Thoracic aorta (tissue), 2 donors: Measurements from ENCODE around the gene U2AF2. TPM values are rescaled to one million over a fixed set of nuclear protein-coding genes. Genes with fewer than 3 reads are reported as not detected.

Experiments
- ATAC-seq: fragments of 150-250 bp; one replicate; pipeline ENCODE4 v1.8.0; 2017; ENCODE audit warnings: low read depth; ENCODE audit not compliant: insufficient number of reproducible peaks, low FRiP score
- DNase-seq: peaks from one replicate; pipeline ENCODE4 v3.0.0-alpha.2; 2020; ENCODE audit warnings: low spot score
- H3K27ac ChIP-seq, 2 donors: fragments of 200-600 bp; sonication (generic); 1 replicate in 1 of 2; 2 replicates in 1 of 2; pipeline ENCODE4 v1.5.1; 2016; ENCODE audit warnings: mild to moderate bottlenecking in 2 of 2, moderate library complexity in 2 of 2
- H3K27me3 ChIP-seq: fragments of 200-600 bp; sonication (generic); replicated peaks from 2 replicates; pipeline ENCODE4 v1.6.0; 2016; ENCODE audit warnings: mild to moderate bottlenecking; ENCODE audit not compliant: insufficient read depth
- H3K36me3 ChIP-seq: fragments of 200-600 bp; sonication (generic); one replicate; pipeline ENCODE4 v1.5.1; 2016
- H3K4me1 ChIP-seq, 2 donors: fragments of 200-600 bp; sonication (generic); 1 replicate in 1 of 2; 2 replicates in 1 of 2; pipeline versions ENCODE4 v1.5.1 to v1.6.0; 2016; ENCODE audit warnings: low read depth in 2 of 2, mild to moderate bottlenecking in 1 of 2; ENCODE audit not compliant: control insufficient read depth in 1 of 2
- H3K4me3 ChIP-seq: fragments of 200-600 bp; sonication (generic); 2 replicates; pipeline ENCODE4 v1.5.1; 2016; ENCODE audit warnings: mild to moderate bottlenecking
- H3K9me3 ChIP-seq: fragments of 200-600 bp; sonication (generic); 2 replicates; pipeline ENCODE4 v1.5.1; 2016
- CTCF ChIP-seq: fragments of 200-600 bp; sonication (generic); IDR thresholded peaks from one replicate; pipeline ENCODE4 v1.5.1; 2019; ENCODE audit warnings: antibody characterized with exemption
- total RNA-seq, 2 donors: library from RNA; depleted of rRNA; stranded (reverse); fragments of >200 nt; gene quantifications; one replicate each; pipeline versions ENCODE4 v1.1.0 to v1.2.3, GENCODE V29; 2016

U2AF2 gene
- total RNA-seq, 2 donors from 2014 or later: 77.3 to 106 TPM

- H3K4me3 ChIP-seq: no peak overlapping the region
- H3K27ac ChIP-seq: no peak overlapping the region
- peaks cover 41% of the 10 kb centered on the region for H3K36me3 ChIP-seq
- DNase-seq: no peak
- no peaks in the 10 kb centered on the region for H3K27me3 ChIP-seq
- H3K9me3 ChIP-seq: no peaks in the 10 kb centered on the region
- no peak for TF ChIP-seq CTCF
- peaks cover 16 to 31% of the 10 kb centered on the region in 2 donors for H3K4me1 ChIP-seq
- no peak for ATAC-seq
Observed at GRCh38 chr19:55681131-55682092, 26.6 kb downstream of the U2AF2 start.

GRCh38 chr19:55683449-55684261 lies 28.8 kb downstream of the U2AF2 start:
- no peak for ATAC-seq

GRCh38 chr19:55684946-55685681 lies 30.3 kb downstream of the U2AF2 start:
- ATAC-seq: no peak
- H3K4me3 ChIP-seq: no peak overlapping the region
- TF ChIP-seq CTCF: no peak
- H3K27ac ChIP-seq: no peak overlapping the region
- H3K4me1 ChIP-seq: no peaks in the 10 kb centered on the region
- DNase-seq: no peak
- H3K36me3 ChIP-seq: peaks cover 47% of the 10 kb centered on the region
- no peaks in the 10 kb centered on the region for H3K27me3 ChIP-seq
- no peaks in the 10 kb centered on the region for H3K9me3 ChIP-seq

More at GRCh38 chr19:55683449-55684261, 28.8 kb downstream of the U2AF2 start:
- Histone ChIP-seq H3K27ac (no peak overlapping the region), H3K4me1 (peaks cover 0 to 10% of the 10 kb centered on the region in 2 donors), H3K36me3 (peaks cover 45% of the 10 kb centered on the region), H3K4me3 (no peak overlapping the region), H3K27me3 (no peaks in the 10 kb centered on the region), H3K9me3 (no peaks in the 10 kb centered on the region)
- DNase-seq: no peak
- TF ChIP-seq CTCF: no peak

- H3K4me3 ChIP-seq: no peak overlapping the region
- no peaks in the 10 kb centered on the region for H3K27me3 ChIP-seq
- no peaks in the 10 kb centered on the region for H3K4me1 ChIP-seq
- no peak for DNase-seq
- H3K36me3 ChIP-seq: peaks cover 45% of the 10 kb centered on the region
- H3K27ac ChIP-seq: no peak overlapping the region
- no peak for TF ChIP-seq CTCF
- no peak for ATAC-seq
- no peaks in the 10 kb centered on the region for H3K9me3 ChIP-seq
Observed at GRCh38 chr19:55685776-55686175, 30.9 kb downstream of the U2AF2 start.
